Stimulated activated CD8-positive, alpha-beta memory T cell treated with anti-CD3 and anti-CD28 coated beads, Interleukin-4, amount 100 ng/mL, for 1 hour (primary cell): ENCODE measurements around the gene ABI2.
"Not testable (repeated sequence)": the region's sequence is repeated elsewhere in the genome, so short reads cannot be mapped to it uniquely, and the experiment has no call there.

Experiments used
- DNase-seq, 2 donors: peaks; one replicate each; pipeline ENCODE4 v3.0.0-alpha.2; 2020; ENCODE audit warnings: low read depth in 2 of 2, low spot score in 1 of 2

The ABI2 gene

DNA sequence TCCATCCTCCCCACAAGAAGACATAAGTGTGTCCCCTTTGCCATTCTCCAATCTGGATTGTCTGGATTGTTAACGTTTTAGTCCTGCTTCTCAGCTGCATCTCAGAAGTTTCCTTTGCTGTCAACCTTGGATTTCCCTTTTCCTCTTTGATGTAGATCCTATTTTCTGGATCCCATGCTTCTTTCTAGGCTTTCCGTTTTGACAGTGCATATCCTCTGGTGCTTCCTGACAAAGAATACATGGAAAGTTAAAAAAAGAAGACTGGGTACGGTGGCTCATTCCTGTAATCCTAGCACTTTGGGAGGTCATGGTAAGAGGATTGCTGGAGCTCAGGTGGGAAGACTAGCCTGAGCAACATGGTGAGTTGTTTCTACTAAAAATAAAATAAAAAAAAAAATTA is 26.8 kb downstream of the ABI2 start:
- no peak for DNase-seq

DNA sequence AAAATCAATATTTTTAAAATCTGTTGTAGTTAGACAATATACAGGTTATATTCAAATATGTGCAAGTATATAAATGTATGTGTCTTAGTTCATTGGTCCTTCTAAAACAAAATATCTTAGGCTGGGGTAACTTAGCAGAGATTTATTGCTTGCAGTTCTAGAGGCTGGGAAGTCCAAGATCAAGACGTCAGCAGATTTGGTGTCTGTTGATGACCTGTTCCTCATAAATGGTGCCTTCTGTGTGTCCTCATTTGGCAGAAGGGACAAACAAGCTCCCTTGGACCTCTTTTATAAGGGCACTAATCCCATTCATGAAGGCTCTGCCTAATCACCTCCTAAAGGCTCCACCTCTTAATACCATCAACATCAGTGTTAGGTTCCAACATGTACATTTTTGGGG is 31.3 kb downstream of the ABI2 start:
- no peak for DNase-seq

DNA sequence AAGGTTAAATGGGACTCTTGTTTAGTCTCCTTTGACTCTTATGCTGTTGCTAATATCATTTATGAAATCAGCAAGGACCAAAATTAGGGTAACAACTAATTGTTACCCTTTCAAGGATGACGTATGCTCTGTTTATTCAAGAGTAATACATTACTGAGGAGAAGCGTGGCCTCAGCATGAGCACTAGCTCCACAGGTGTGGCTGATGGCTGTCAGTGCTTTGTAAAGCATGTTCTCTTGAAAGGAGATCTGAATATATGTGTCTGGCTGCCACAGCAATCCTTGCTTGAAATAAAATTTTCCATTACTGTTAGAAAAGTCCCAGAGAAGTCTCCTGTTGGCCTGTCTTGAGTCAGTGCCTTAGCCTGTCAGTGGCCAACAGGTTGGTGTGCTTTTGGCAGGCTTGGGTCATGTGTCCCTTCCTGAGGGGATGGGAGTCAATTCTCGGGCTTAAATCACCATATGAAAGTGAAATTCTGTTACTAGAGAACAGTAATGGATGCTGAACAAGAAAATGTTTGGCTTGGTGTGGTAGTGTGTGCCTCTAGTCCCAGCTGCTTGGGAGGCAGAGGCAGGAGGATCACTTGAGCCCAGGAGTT is 32.7 kb downstream of the ABI2 start:
- DNase-seq = no peak

DNA sequence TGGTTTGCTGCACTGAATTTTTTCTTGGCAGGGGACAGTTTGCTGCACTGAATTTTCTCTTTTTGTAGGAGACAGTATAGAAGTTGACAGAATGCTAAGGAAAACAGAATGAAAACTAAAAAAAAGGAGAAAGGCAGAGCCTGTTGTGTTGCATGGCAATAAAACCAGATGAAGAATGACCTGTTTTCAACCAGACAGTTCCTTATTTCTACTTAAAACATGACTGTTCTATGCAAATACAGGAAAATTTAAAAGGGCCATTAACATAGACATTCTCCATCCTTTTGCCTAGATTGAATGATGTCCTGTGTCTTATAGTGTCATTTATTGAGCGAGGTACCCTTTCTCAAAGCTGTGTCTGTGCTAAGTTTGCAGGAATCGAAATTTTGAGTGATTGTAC is 33.3 kb downstream of the ABI2 start:
- DNase-seq = no peak

DNA sequence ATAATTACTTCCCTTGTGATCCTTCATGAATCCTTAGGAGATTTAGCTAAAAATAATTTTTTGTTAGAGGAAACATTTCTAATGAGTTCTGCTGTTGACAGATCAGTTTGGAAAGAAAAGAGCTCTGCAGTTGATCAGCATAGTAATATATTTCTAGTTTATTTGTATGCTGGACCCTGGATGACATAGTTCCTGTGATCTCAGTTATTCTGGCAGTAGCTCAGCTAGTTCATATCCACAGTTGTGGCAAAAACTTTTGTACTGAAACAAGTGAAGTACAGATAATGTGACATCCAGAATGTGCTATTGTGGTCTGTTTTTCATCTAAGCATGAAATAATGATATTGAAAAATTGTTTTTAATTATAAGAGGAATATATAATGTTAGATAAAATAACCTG is 33.7 kb downstream of the ABI2 start:
- no peak for DNase-seq

DNA sequence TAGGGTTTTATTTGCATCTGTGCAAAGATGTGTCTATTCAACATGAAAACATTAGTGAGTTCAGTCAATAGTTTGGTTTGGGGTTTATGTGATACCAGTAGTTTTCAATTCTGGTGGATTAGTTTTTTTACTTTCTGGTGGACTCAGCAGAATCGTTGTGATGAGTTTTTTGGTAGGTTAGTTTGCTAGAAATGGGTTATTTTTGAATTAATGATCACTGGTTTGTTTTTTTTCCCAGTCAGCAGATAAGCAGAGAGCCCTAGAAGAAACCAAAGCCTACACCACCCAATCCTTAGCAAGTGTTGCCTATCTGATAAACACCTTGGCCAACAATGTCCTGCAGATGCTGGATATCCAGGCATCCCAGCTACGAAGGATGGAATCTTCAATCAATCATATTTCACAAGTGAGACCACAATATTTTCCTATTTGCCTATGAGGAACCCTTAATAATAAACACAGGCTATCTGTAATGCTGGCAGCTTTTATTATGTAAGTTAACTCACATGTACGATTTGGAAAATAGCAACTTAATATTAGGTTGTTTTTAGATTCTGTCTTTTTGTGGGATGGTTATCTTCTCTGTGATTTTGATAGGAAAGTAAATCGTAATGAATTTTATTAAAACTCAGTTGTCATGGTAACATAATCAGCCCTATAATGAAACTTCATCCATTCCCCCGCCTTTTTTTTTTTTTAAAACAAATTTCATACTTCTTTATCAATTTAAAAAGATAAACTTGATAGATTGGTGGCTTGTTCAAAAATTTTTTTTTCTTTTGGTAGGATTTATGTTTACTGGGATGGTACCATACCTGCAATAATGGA is 38.7 kb downstream of the ABI2 start:
- DNase-seq = no peak

DNA sequence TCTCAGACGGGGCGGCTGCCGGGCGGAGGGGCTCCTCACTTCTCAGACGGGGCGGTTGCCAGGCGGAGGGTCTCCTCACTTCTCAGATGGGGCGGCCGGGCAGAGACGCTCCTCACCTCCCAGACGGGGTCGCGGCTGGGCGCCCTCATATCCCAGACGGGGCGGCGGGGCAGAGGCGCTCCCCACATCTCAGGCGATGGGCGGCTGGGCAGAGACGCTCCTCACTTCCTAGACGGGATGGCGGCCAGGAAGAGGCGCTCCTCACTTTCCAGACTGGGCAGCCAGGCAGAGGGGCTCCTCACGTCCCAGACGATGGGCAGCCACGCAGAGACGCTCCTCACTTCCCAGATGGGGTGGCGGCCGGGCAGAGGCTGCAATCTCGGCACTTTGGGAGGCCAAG is 44.5 kb downstream of the ABI2 start:
- not testable (repeated sequence) for DNase-seq

DNA sequence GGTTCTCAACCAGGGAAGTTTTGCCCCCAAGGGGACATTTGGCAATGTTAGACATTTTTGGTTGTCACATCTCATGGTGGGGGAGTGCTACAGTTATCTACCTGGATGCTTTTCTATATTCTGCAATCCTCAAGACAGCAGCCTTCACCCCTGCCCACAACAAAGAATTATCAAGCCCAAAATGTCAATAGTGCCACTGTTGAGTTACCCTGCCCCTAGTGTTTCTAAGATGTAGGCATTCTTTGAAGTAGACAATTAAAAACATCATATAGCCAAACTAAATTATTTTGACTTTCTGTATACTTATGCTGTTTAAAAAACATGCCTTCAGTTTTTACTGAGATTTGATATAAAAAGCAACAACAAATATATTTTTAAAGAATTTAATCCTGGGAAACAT is 48.0 kb downstream of the ABI2 start:
- no peak for DNase-seq

DNA sequence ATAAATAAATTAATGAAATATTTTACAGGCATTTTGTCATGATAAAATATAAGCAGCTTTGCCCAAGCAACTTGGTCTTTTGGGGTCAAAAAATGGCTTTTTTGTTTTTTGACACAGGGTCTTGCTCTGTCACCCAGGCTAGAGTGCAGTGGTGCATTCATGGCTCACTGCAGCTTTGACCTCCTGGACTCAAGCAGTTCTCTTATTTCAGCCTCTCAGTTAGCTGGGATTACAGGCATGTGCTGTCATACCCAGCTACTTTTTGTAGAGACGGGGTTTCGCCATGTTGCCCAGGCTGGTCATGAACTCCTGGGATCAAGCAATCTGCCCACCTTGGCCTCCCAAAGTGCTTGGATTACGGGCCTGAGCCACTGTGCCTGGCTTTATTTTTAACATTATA is 51.0 kb downstream of the ABI2 start:
- no peak for DNase-seq

DNA sequence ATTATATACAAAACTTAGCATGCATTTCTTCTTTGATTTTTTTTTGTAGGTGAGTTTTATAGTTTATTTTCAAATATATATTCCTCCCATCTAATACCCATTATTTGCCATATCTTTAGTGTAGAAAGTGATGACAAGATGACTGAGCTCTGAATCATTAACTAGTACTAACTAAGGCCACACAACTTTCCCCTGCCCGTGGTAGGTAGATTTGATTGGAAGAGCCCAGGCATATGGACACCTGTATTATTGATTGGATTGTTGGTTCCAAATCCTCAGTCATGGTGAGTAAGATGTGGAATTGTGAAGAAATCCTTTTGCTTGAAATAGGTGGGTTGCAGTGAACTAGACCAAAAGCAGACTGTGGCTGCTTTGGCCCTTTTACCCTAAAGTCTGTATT is 54.8 kb downstream of the ABI2 start:
- no peak for DNase-seq

DNA sequence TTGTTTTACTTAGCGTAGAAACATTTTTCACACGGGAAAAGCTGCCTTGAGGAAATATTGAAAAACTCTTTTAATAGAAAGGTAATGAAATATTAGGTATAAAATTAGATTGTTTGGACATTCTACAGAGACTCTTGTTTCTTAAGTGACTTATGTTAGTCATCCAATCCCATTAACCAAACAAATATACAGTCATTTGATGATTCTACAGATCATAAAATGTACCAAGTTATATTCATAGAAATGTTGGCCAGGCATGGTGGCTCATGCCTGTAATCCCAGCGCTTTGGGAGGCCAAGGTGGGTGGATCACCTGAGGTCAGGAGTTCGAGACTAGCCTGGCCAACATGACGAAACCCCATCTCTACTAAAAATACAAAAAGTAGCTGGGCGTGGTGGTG is 60.0 kb downstream of the ABI2 start:
- not testable (repeated sequence) for DNase-seq

DNA sequence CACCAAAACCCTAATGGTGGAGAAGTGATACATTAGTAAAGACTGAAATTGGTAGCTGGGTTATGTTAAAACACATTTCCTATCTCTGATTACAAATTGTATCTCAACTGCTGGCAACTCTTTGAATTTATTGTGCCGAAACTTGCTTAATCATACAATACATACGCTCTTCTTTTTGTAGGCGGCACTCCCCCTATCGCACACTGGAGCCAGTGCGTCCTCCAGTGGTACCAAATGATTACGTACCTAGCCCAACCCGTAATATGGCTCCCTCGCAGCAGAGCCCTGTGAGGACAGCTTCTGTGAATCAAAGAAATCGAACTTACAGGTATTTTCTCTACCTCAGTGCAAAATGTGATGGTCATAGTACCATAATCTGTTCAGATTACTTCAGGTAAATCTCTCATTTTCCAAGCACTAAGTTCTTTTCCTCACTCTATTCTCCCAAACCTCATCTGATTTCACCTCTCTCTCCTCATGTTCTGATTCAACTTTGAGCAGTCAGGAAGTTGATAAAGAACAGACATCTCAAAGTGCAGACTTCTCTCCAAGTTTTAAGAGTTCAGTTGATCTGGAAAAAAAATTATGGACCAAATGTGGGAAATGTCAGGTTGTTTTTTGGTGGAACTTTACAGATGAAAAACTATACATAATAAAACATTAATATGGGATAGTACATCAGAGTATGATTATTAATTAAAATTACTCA is 66.5 kb downstream of the ABI2 start:
- DNase-seq = no peak

DNA sequence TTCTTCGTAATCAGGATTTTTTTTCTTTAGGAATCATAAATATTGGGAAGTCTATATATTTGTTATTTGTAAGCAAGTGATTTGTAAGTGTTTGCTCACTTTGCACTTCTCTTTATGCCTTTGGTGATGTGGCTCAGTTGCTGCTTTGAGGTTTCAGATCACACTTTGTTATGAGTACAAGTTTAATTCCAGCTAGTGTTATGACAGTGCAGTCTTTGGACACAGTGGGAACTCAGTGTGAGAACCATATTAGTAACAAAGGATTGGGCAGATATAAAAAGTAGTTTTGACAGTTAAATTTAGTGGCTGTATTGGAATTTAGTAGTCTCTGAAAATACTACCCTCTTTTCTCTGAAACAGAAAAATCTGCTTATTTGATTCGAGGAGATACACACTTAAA is 67.7 kb downstream of the ABI2 start:
- DNase-seq = no peak

DNA sequence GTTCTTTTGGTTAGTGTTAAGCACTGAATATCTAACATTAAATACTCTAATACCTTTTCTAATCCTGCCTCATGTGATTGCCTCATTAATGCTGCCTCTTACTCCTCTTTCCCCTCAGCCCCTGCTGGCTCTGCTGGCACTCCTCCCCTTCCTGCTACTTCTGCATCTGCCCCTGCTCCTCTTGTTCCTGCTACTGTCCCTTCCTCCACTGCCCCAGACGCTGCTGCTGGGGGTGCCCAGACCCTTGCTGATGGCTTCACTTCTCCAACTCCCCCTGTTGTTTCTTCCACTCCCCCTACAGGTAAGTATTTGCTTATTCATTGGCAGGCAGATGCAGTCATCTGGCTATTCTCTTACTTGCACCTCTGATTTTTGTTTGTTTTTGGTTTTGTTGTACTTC is 68.5 kb downstream of the ABI2 start:
- no peak for DNase-seq

DNA sequence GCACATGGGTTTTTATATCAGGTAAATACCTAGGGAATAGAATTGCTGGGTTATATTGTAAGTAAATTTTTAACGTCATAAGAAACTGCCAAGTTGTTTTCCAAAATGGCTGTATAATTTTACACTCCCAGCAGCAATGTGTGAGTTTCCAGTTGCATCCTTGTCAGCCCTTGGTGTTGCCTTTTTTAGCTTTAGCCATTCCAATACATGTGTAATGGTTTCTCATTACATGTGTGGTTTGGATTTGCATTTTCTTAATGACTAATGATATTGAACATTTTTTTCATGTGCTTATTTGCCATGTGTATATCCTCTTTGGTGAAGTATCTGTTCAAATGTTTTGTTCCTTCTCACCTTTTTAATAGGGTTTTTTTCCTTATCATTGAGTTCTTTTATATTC is 70.8 kb downstream of the ABI2 start:
- DNase-seq = no peak

DNA sequence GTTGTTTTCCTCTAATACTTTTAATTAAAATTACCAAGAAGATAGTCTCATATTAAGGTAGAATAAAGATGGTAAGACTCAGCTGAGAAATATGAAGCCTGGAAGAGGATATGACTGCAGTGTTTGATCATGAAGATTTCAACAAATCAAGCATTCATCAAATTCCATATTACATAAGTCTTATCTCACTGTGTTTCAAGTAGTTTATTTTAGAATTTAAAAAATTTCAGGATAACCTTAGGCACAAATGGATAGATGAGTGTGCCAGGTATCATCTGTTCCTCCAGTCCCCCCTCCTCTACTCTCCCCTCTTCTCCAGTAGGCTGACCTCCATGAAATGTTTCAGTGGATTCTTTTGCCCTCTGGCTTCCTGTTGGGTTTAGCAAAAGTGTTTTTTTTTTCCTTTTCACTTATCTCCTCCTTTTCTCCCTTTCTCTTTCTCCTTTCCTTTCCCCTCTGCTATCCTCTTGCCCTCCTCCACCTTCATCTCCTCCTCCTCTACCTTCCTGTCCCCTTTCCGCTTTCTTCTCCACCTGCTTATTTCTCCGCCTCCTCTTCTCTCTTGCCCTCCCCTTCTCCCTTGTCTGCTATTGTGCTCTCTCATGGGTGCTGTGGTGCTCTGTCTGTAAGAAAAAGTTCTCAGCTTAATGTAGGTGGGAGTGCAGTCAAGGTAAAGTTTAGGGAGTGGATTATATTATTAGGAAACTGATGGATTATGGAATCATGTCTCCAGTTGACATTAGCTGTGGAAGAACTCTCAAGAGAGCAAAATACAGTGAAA is 72.8 kb downstream of the ABI2 start:
- no peak for DNase-seq

DNA sequence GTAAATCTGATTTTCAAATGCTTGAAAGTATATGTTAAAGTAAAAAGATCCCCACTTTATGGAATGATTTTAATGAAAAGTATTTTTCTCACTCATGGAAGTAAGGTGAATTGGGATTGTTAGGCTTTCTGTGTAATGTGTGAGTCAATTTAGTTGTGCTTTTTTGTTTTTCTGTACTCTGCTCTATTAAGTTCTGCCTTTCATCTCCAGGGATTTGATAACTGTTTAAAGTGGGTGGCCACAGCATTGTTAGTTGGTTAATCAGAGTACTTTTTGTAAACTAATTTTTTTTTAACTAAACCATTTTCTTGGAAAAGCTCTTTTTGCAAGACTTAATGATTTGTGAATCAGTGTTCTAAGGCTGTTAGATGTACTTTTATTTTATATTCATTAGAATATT is 76.8 kb downstream of the ABI2 start:
- DNase-seq = no peak

DNA sequence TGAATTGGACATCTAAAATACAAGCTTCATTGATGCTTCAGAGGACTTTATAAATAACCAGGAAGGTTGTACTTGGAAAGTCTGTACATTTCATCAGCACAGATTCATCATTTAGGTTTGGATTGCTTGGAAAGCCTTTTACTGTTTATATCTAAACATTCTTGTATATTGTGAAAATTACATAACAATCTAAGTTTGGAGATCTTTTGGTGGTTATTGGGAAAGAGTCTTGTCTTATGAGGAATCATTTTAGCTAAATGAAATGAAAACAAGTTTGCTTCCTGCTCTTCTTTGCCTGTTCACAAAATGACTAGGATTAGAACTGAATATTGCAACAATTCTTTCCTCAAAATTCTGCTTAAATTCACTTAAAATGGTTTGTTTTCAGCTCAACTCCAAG is 79.3 kb downstream of the ABI2 start:
- DNase-seq = no peak

DNA sequence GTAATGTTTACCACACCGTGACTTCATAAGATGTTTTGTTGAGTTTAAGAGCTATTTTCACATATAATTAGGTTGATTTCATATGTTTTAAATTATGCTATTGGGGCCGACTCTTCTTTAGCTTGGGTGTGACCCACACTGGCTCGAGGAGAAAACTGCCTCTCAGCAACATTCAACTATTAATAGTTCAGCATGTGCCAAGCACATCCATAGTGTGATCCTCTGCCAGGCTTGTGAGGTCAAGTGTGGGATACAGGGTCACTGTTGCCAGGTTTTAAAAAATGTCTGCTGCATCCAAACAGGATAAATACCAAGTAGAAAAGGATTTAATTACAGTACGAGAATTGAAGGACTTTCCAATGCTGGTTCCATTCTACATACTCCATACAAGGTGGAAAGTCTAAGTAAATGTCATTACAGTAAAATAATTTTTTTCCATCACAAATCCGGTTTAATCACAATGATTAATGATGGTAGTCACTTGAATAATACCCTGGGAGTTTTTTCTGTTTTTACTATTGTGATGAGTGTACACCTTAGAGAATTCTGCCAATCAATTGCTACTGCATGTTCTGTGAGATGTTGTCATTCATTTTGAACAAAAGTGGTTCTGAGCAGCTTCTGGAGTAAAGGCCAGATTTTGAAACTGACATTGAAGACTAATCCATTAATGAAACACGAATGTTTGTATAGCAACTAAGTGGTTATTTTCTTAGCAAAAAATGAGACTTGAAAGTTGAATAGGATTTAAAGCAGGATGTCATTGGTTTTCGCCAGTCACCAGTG is 84.5 kb downstream of the ABI2 start:
- no peak for DNase-seq

DNA sequence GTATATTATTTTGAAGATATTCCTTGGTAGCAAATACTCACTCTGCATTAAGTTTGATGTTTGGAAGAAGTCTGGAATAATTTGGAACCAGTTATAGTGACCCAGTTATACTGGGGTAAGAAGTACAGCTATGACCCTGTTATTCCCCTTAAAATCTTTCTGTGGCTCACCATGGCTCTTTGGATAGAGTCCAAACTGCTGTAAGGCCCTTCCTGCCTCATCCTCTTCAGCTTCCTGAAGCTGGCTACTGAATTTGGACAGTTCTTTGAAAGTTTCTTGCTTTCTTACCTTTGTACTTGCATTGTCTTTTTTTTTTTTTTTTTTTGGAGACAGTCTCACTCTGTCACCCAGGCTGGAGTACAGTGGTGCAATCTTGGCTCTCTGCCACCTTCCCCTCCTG is 85.6 kb downstream of the ABI2 start:
- DNase-seq = no peak

DNA sequence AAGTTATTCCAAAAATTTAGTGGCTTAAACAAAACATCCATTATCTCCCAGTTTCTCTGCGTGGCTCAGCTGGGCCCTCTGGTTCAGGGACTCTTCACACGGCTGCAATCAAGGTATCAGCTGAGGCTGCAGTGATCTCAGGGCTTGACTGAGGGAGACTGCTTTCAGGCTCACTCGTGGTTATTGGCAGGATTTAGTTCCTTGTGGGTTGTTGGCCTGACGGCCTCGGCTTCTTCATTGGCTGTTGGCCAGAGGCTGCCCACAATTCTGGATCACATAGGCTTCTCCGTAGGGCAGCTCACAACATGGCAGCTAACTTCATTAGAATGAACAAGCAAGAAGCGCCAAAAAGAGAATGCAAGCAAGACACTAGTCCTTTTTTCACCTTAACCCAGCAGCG is 90.1 kb downstream of the ABI2 start:
- DNase-seq = no peak
